Measurements from ENCODE around the gene SH3PXD2B.

The SH3PXD2B gene

GRCh38 chr5:172455087-172455381 is 709 bp upstream of the SH3PXD2B start:
- TF ChIP-seq REST (IDR thresholded peaks at IDR 0.05; ENCODE audit: insufficient read depth in 1 of 2, low read depth in 2 of 2, low read length in 2 of 2), result 0 out of 4 replicates have a peak, but pooled peaks of 1 of the 2 experiments have one; percentile 16
- no peak for TF ChIP-seq TAF1 (IDR thresholded peaks at IDR 0.05; ENCODE audit: borderline replicate concordance, insufficient read depth, low read length)

DNA sequence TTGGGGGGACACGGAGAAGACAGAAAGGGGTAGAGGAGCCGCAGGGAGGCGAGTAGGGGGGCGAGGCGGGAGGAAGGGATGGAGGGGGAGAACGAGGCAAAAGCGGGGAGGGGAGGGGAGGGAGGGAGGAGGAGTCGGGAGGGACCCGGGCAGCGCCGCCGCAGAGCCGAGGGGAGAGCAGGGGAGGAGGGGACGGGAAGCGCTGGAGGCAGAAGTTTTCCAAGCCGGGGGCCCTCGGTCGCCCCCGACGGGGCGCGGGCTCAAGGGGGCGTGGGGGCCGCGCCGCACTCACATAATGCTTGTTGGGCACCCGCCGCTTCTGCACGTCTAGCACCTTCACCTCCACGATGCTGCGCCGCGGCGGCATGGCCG is 353 bp downstream of the SH3PXD2B start:
- TF ChIP-seq POLR2AphosphoS5 (IDR thresholded peaks at IDR 0.05; ENCODE audit: low read depth, low read length) (no peak), FOXP2 (optimal IDR thresholded peaks at IDR 0.05; ENCODE audit: borderline replicate concordance, extremely low read depth, extremely low read length, insufficient read depth) (no peak), TAF1 (IDR thresholded peaks at IDR 0.05; ENCODE audit: borderline replicate concordance, insufficient read depth, low read length) (0 out of 2 replicates have a peak, but pooled peaks have one; percentile 6)

GRCh38 chr5:172453206-172453985 is 929 bp downstream of the SH3PXD2B start:
- TF ChIP-seq POLR2AphosphoS5 (IDR thresholded peaks at IDR 0.05; ENCODE audit: low read depth, low read length) (no peak), REST (IDR thresholded peaks at IDR 0.05; ENCODE audit: insufficient read depth in 1 of 2, low read depth in 2 of 2, low read length in 2 of 2) (no peak), FOXP2 (optimal IDR thresholded peaks at IDR 0.05; ENCODE audit: borderline replicate concordance, extremely low read depth, extremely low read length, insufficient read depth) (no peak), SIN3A (IDR thresholded peaks at IDR 0.05; ENCODE audit: borderline replicate concordance, insufficient read depth, low read length) (no peak; the same call in 1 of the 2 replicates), TAF1 (IDR thresholded peaks at IDR 0.05; ENCODE audit: borderline replicate concordance, insufficient read depth, low read length) (no peak)

DNA sequence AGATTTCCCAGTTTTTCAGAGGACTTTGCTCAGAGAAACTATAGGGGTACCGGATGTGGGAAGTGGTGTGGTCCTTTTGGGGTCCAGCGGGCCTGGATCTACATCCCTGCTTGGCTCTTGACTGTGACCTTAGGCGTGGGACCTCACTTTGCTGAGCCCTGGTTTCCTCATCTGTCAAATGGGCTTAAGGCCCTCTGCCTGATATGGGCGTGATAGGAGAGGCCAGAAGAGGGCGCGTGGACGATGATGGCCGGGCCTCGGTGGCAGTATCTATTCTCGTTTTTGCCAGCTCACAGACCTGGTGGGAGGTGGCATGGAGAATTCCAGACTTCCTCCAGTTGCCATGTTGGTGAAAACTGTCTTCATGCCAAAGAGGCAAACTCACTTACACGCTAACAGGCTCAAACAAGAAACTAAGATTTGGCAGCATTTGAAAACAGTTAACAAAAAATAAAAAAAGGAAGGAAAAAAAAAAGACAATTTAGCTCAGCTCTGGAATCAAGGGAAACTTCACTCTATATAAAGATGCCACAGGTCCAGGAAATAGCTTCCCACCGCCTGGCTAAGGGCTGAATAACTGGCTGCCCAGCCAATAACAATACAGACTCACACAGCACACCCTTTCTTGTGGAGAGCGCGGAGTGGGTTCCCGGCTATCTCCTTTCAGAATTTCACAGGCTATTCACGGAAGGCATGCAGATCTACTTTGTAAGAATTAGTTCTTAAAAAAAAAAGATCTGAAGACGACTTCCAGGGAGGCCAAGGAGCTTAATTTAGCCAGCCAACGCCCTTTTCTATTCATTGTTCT is 1.7 kb downstream of the SH3PXD2B start:
- TF ChIP-seq SIN3A (IDR thresholded peaks at IDR 0.05; ENCODE audit: borderline replicate concordance, insufficient read depth, low read length), result no peak
- TF ChIP-seq TAF1 (IDR thresholded peaks at IDR 0.05; ENCODE audit: borderline replicate concordance, insufficient read depth, low read length), result no peak
- TF ChIP-seq REST (IDR thresholded peaks at IDR 0.05; ENCODE audit: insufficient read depth in 1 of 2, low read depth in 2 of 2, low read length in 2 of 2), result no peak
- TF ChIP-seq POLR2AphosphoS5 (IDR thresholded peaks at IDR 0.05; ENCODE audit: low read depth, low read length), result no peak
- no peak for TF ChIP-seq FOXP2 (optimal IDR thresholded peaks at IDR 0.05; ENCODE audit: borderline replicate concordance, extremely low read depth, extremely low read length, insufficient read depth)

DNA sequence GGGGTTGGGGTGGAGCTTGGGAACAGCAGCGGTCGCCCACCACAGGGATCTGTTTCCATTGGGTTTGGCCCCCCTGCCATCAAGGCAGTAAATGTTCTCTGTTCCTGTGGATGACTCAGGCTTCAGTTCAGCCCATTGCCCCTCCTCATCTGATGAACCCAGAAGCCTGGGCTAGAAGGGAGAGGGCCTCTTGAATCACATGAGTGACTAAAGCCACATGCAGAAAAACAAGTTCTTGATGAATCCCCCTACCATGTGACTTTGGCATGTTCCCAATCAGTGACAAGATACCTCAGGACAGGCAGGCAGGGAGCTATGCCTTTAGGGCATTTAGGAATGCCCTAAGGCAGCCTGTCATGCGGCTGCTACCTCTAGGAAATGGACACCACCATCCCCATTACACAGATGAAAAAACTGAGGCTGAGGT is 2.5 kb downstream of the SH3PXD2B start:
- TF ChIP-seq TAF1 (IDR thresholded peaks at IDR 0.05; ENCODE audit: borderline replicate concordance, insufficient read depth, low read length), result no peak
- no peak for TF ChIP-seq REST (IDR thresholded peaks at IDR 0.05; ENCODE audit: insufficient read depth in 1 of 2, low read depth in 2 of 2, low read length in 2 of 2)
- TF ChIP-seq POLR2AphosphoS5 (IDR thresholded peaks at IDR 0.05; ENCODE audit: low read depth, low read length), result no peak
- TF ChIP-seq SIN3A (IDR thresholded peaks at IDR 0.05; ENCODE audit: borderline replicate concordance, insufficient read depth, low read length), result no peak
- TF ChIP-seq FOXP2 (optimal IDR thresholded peaks at IDR 0.05; ENCODE audit: borderline replicate concordance, extremely low read depth, extremely low read length, insufficient read depth), result no peak

Measured in PFSK-1 (cell line).